MM.1S (cell line): ENCODE data around the gene TBX1.

Source experiments
- DNase-seq: peaks from one replicate; pipeline ENCODE4 v3.0.0-alpha.2; 2015
- H2AFZ ChIP-seq: fragments of 300-600 bp; sonication (generic); 2 replicates; pipeline ENCODE4 v1.6.0; 2016; ENCODE audit warnings: antibody characterized with exemption, low read length
- H3F3A ChIP-seq: fragments of 300-600 bp; sonication (generic); 2 replicates; pipeline ENCODE4 v1.6.1; 2016; ENCODE audit warnings: mild to moderate bottlenecking, antibody characterized with exemption, low read length, moderate library complexity, mixed read lengths; ENCODE audit not compliant: insufficient read depth
- H3K27ac ChIP-seq: fragments of 300-600 bp; sonication (generic); 2 replicates; pipeline ENCODE4 v1.5.1; 2016; ENCODE audit warnings: mild to moderate bottlenecking, low read length
- H3K27me3 ChIP-seq: fragments of 300-600 bp; sonication (generic); replicated peaks from 2 replicates; pipeline ENCODE4 v1.6.0; 2016; ENCODE audit warnings: low read length; ENCODE audit not compliant: insufficient read depth
- H3K36me3 ChIP-seq: fragments of 300-600 bp; sonication (generic); replicated peaks from 2 replicates; pipeline ENCODE4 v1.6.1; 2016; ENCODE audit warnings: mild to moderate bottlenecking, low read length, mixed read lengths; ENCODE audit not compliant: insufficient read depth
- H3K4me1 ChIP-seq: fragments of 300-600 bp; sonication (generic); 2 replicates; pipeline ENCODE4 v1.6.1; 2016; ENCODE audit warnings: low read length, mixed read lengths
- H3K4me2 ChIP-seq: fragments of 300-600 bp; sonication (generic); 2 replicates; pipeline ENCODE4 v1.6.0; 2016; ENCODE audit warnings: low read depth, low read length
- H3K4me3 ChIP-seq: fragments of 300-600 bp; sonication (generic); 2 replicates; pipeline ENCODE4 v1.5.1; 2016; ENCODE audit warnings: low read length, mixed read lengths
- H3K79me2 ChIP-seq: fragments of 300-600 bp; sonication (generic); 2 replicates; pipeline ENCODE4 v1.6.1; 2016; ENCODE audit warnings: mixed run types, low read length, mixed read lengths
- H3K9ac ChIP-seq: fragments of 300-600 bp; sonication (generic); 2 replicates; pipeline ENCODE4 v1.6.1; 2016; ENCODE audit warnings: low read length, mixed read lengths
- H3K9me2 ChIP-seq: fragments of 300-600 bp; sonication (generic); replicated peaks from 2 replicates; pipeline ENCODE4 v1.6.1; 2016; ENCODE audit warnings: mild to moderate bottlenecking, low read length, mixed read lengths; ENCODE audit not compliant: insufficient read depth
- H3K9me3 ChIP-seq: fragments of 300-600 bp; sonication (generic); replicated peaks from 2 replicates; pipeline ENCODE4 v1.6.1; 2016; ENCODE audit warnings: mild to moderate bottlenecking, low read length, mixed read lengths; ENCODE audit not compliant: insufficient read depth
- H4K20me1 ChIP-seq: fragments of 300-600 bp; sonication (generic); 2 replicates; pipeline ENCODE4 v1.6.1; 2016; ENCODE audit warnings: mild to moderate bottlenecking, low read length, moderate library complexity, mixed read lengths; ENCODE audit not compliant: insufficient read depth
- CTCF ChIP-seq: fragments of 300-600 bp; sonication (generic); IDR thresholded peaks from 2 replicates; pipeline ENCODE4 v1.5.1; 2016; ENCODE audit warnings: antibody characterized with exemption, low read length, mixed read lengths
- EZH2 ChIP-seq: fragments of 300-600 bp; sonication (generic); optimal IDR thresholded peaks from 2 replicates; pipeline ENCODE3; 2017; ENCODE audit warnings: low read depth, mild to moderate bottlenecking, antibody characterized with exemption, low read length, mixed read lengths
- EZH2phosphoT487 ChIP-seq: fragments of 300-600 bp; sonication (generic); IDR thresholded peaks from 2 replicates; pipeline ENCODE4 v1.6.1; 2018; ENCODE audit warnings: antibody characterized with exemption, low read length

Gene TBX1

GRCh38 chr22:19812910-19813309 is 52.3 kb downstream of the TBX1 start:
- Histone ChIP-seq H3K4me1 (no peaks in the 10 kb centered on the region), H3K79me2 (no peaks in the 10 kb centered on the region), H3K4me3 (no peak overlapping the region), H3K9me2 (no peaks in the 10 kb centered on the region), H4K20me1 (no peaks in the 10 kb centered on the region), H3K9ac (no peak overlapping the region), H3K4me2 (no peak overlapping the region), H3K9me3 (no peaks in the 10 kb centered on the region), H3K36me3 (no peaks in the 10 kb centered on the region), H3K27me3 (no peaks in the 10 kb centered on the region), H3F3A (no peaks in the 10 kb centered on the region), H2AFZ (no peak overlapping the region), H3K27ac (no peak overlapping the region)
- no peak for DNase-seq
- TF ChIP-seq EZH2 (no peak), EZH2phosphoT487 (no peak), CTCF (no peak)

- Histone ChIP-seq H3F3A (no peaks in the 10 kb centered on the region), H3K36me3 (no peaks in the 10 kb centered on the region), H2AFZ (no peak overlapping the region), H3K9me2 (no peaks in the 10 kb centered on the region), H3K27me3 (no peaks in the 10 kb centered on the region), H3K9ac (no peak overlapping the region), H3K79me2 (no peaks in the 10 kb centered on the region), H3K9me3 (no peaks in the 10 kb centered on the region), H3K4me1 (no peaks in the 10 kb centered on the region), H4K20me1 (no peaks in the 10 kb centered on the region), H3K4me2 (no peak overlapping the region), H3K27ac (no peak overlapping the region), H3K4me3 (no peak overlapping the region)
- TF ChIP-seq EZH2 (no peak), EZH2phosphoT487 (no peak), CTCF (no peak)
- DNase-seq: no peak
Observed at GRCh38 chr22:19814428-19814827, 53.9 kb downstream of the TBX1 start.

GRCh38 chr22:19815093-19815822 is 54.7 kb downstream of the TBX1 start:
- Histone ChIP-seq H3K27ac (no peak overlapping the region), H3K36me3 (no peaks in the 10 kb centered on the region), H3K79me2 (no peaks in the 10 kb centered on the region), H3K4me2 (no peak overlapping the region), H3K9ac (no peak overlapping the region), H3K27me3 (no peaks in the 10 kb centered on the region), H3K4me3 (no peak overlapping the region), H4K20me1 (no peaks in the 10 kb centered on the region), H2AFZ (no peak overlapping the region), H3F3A (no peaks in the 10 kb centered on the region), H3K4me1 (no peaks in the 10 kb centered on the region), H3K9me2 (no peaks in the 10 kb centered on the region), H3K9me3 (no peaks in the 10 kb centered on the region)
- TF ChIP-seq EZH2phosphoT487 (no peak), CTCF (no peak), EZH2 (no peak)
- no peak for DNase-seq
